ENCODE results near the gene ZNF580.

Gene ZNF580

GRCh38 chr19:55677572-55678028 lies 36.8 kb downstream of the ZNF580 start:
- no peak for DNase-seq (ENCODE audit: low read depth, low spot score)

GRCh38 chr19:55678121-55678671 lies 37.4 kb downstream of the ZNF580 start:
- DNase-seq (ENCODE audit: low read depth, low spot score), result no peak

- DNase-seq (ENCODE audit: low read depth, low spot score), result no peak
Measured at GRCh38 chr19:55679343-55680257, 38.8 kb downstream of the ZNF580 start.

GRCh38 chr19:55680339-55681130 lies 39.7 kb downstream of the ZNF580 start:
- no peak for DNase-seq (ENCODE audit: low read depth, low spot score)

GRCh38 chr19:55681131-55682092 lies 40.6 kb downstream of the ZNF580 start:
- no peak for DNase-seq (ENCODE audit: low read depth, low spot score)

GRCh38 chr19:55683449-55684261 lies 42.9 kb downstream of the ZNF580 start:
- no peak for DNase-seq (ENCODE audit: low read depth, low spot score)

GRCh38 chr19:55684946-55685681 lies 44.3 kb downstream of the ZNF580 start:
- no peak for DNase-seq (ENCODE audit: low read depth, low spot score)

- no peak for DNase-seq (ENCODE audit: low read depth, low spot score)
Measured at GRCh38 chr19:55685776-55686175, 45.0 kb downstream of the ZNF580 start.

GRCh38 chr19:55686311-55687050 lies 45.7 kb downstream of the ZNF580 start:
- DNase-seq (ENCODE audit: low read depth, low spot score), result no peak

- no peak for DNase-seq (ENCODE audit: low read depth, low spot score)
Measured at GRCh38 chr19:55687281-55688201, 46.7 kb downstream of the ZNF580 start.

- no peak for DNase-seq (ENCODE audit: low read depth, low spot score)
Measured at GRCh38 chr19:55688422-55689218, 47.8 kb downstream of the ZNF580 start.

- no peak for DNase-seq (ENCODE audit: low read depth, low spot score)
Measured at GRCh38 chr19:55689411-55690108, 48.8 kb downstream of the ZNF580 start.

GRCh38 chr19:55690109-55690768 lies 49.4 kb downstream of the ZNF580 start:
- DNase-seq (ENCODE audit: low read depth, low spot score), result no peak

GRCh38 chr19:55690769-55691545 lies 50.2 kb downstream of the ZNF580 start:
- DNase-seq (ENCODE audit: low read depth, low spot score), result no peak

Measured in brain pericyte (primary cell).